ENCODE data around the gene WDR4.
A peak's percentile ranks its signal among the peaks of the same experiment; 100 is the strongest.
"Not testable (repeated sequence)": the region's sequence is repeated elsewhere in the genome, so short reads cannot be mapped to it uniquely, and the experiment has no call there.

Gene WDR4

DNA sequence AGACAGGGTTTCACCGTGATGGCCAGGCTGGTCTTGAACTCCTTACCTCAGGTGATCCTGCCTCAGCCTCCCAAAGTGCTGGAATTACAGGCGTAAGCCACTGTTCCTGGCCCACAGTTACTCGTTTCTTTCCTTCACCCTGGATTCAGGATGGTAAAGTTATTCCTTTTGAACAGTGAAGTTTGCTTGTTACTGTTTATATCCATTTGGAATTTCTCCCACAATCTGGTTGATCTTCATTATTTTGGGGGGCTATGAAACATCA is 43.0 kb downstream of the WDR4 start:
- TF ChIP-seq, protein P1, sequence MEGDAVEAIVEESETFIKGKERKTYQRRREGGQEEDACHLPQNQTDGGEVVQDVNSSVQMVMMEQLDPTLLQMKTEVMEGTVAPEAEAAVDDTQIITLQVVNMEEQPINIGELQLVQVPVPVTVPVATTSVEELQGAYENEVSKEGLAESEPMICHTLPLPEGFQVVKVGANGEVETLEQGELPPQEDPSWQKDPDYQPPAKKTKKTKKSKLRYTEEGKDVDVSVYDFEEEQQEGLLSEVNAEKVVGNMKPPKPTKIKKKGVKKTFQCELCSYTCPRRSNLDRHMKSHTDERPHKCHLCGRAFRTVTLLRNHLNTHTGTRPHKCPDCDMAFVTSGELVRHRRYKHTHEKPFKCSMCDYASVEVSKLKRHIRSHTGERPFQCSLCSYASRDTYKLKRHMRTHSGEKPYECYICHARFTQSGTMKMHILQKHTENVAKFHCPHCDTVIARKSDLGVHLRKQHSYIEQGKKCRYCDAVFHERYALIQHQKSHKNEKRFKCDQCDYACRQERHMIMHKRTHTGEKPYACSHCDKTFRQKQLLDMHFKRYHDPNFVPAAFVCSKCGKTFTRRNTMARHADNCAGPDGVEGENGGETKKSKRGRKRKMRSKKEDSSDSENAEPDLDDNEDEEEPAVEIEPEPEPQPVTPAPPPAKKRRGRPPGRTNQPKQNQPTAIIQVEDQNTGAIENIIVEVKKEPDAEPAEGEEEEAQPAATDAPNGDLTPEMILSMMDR (conservative IDR thresholded peaks at IDR 0.05; ENCODE audit: low read depth, low read length), result no peak
- no peak for DNase-seq (ENCODE audit: low read depth)
- no peak overlapping the region for H3K4me3 ChIP-seq (ENCODE audit: low read length)

DNA sequence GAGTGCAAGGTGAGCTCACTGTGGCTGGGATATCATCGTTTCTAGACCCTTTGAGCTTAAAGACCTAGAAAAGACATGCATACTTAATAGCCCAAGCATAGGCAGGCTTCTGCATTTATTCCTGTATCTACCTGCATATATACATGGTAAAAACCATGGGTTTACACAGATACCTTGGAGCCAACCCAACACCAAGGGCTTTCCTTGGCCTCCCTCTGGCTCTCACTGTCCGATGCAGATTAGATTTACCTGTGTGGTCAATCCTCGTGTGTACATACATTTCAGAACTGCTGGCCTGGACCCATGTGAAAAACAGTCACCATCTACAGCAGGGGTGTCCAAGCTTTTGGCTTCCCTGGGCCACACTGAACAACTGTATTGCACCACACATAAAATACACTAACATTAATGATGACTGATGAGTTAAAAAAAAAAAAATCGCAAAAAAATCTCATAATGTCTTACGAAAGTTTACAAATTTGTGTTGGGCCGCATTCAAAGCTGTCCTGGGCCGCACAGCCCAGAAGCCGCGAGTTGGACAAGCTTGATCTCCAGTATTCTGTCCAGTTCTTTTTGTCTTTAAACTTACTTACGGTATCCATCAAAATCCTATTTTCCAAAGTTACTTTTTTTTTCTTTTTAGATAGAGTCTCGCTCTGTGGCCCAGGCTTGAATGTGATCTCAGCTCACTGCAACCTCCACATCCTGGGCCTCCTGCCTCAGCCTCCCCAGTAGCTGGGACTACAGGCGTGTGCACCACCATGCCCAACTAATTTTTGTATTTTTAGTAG is 43.5 kb downstream of the WDR4 start:
- no peak for DNase-seq (ENCODE audit: low read depth)
- no peak overlapping the region for H3K4me3 ChIP-seq (ENCODE audit: low read length)
- TF ChIP-seq, protein P1 (conservative IDR thresholded peaks at IDR 0.05; ENCODE audit: low read depth, low read length), result no peak

DNA sequence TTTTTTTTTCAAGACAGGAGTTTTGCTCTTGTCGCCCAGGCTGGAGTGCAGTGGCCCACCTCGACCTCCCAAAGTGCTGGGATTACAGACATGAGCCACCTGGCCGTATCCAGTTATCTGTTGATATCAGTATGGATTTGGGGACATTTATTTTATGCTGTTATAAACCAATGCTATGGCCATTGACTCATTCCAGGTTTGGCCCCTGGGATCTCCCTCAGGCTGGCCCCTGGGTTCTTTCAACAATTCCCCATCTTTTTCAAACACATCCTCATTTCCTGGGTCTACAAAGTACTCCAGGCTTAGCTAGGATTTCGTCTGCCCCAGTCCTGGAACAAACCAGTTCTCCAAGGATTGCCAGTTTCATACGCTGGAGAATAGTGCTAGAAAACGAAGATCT is 44.1 kb downstream of the WDR4 start:
- TF ChIP-seq, protein P1 (conservative IDR thresholded peaks at IDR 0.05; ENCODE audit: low read depth, low read length), result no peak
- no peak overlapping the region for H3K4me3 ChIP-seq (ENCODE audit: low read length)
- no peak for DNase-seq (ENCODE audit: low read depth)

DNA sequence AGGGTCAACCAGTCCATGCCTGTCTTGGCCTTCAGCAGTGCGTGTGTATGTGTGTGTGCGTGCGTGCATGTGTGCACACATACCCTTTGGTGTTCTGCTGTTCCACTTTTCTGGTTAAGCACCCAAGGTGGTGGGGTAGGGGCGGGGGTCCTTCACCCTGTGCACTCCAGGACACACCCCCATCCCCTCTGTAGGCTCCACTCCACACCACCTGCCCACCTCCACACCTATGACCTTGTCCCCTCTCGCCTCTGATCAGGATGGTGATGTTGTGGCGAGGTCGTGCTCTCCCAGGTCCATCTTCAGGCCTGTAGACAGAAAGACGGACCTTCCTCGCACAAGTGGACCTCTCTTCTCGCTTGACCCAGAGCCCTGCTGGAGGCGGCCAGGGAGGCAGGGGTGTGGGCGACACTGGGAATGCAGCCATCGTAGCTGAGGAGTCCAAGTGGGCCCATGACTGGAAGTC is 44.6 kb downstream of the WDR4 start:
- TF ChIP-seq, protein P1 (conservative IDR thresholded peaks at IDR 0.05; ENCODE audit: low read depth, low read length), result no peak
- no peak for DNase-seq (ENCODE audit: low read depth)

DNA sequence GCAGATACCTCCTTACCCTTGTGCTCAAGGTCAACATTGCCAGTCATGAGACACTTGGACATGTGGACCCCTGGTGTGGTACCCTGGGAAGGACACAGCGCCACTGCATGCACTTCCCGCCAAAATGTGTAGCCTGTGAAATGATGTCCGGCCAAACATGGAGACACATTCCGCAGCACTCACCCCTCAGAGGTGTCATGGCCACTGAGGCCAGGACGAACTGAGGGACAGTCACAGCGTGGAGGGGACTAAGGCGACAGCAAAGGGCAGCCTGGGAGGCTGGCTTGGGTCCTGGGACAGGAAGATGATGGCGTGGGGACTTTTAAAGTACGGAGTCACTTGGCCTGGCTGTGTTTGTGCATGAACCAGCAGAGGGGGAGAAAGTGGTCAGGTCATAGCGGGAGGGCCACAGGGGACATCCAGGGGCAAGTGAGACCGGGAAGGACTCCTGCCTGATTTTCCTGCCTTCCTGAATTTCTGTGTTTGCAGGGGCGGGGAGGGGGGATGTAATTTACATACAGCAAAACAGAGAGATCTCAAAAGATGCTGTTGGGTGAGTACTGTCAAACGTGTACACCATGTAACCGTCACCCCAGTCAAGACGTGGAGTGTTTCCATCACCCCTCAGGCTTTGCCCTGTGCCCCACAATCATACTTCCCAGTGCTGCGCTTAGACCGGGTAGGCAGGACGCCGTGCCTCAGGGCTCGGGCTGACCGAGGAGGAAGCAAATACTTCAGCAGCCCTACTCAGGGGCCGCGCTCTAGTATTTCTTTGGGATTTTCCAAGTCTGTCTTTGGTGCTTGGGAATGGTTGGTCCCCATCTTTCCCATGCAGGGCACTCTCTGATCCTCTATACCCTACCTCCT is 45.2 kb downstream of the WDR4 start:
- DNase-seq (ENCODE audit: low read depth), result no peak
- TF ChIP-seq, protein P1 (conservative IDR thresholded peaks at IDR 0.05; ENCODE audit: low read depth, low read length), result no peak
- H3K4me3 ChIP-seq (ENCODE audit: low read length), result no peak overlapping the region

More for the DNA sequence above, 44.6 kb downstream of the WDR4 start:
- no peak overlapping the region for H3K4me3 ChIP-seq (ENCODE audit: low read length)

DNA sequence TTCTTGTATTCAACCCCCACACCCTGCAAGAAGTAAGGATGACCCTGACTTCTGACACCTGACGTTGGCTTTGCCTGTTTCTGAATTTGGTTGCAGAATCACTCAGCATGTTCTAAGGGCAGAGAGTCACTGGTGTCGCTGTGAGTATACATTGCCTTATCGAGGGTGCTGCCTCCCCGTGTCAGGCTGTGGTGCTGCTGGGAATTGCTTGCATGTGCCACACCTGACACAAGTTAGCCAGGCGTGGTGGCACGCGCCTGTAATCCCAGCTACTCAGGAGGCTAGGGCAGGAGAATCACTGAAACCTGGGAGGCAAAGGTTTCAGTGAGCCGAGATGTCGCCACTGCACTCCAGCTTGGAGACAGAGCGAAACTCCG is 45.9 kb downstream of the WDR4 start:
- TF ChIP-seq, protein P1 (conservative IDR thresholded peaks at IDR 0.05; ENCODE audit: low read depth, low read length), result peak; percentile 28
- DNase-seq (ENCODE audit: low read depth), result no peak
- H3K4me3 ChIP-seq (ENCODE audit: low read length), result no peak overlapping the region

DNA sequence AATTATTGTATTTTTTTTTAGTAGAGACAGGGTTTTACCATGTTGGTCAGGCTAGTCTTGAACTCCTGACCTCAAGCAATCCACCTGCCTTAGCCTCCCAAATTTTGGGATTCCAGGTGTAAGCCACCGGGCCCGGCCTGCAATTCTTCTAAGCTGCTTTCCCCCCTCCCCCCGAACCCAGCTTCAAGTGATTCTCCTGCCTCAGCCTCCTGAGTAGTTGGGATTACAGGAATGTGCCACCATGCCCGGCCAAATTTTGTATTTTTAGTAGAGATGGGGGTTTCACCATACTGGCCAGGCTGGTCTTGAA is 47.1 kb downstream of the WDR4 start:
- DNase-seq (ENCODE audit: low read depth); H3K4me3 ChIP-seq (ENCODE audit: low read length): not testable (repeated sequence)
